T-helper 1 cell treated with Interleukin-12 subunit alpha and Interleukin-12 subunit beta and Interleukin-4 antibody, amounts not matched to agents 30 μg/mL and 1 μg/mL, for 36 hours (primary cell): ENCODE measurements around the gene EPN1.

Experiments
- H3K27ac Mint-ChIP-seq: one replicate; pipeline ENCODE4 v1.8.0; 2021; ENCODE audit warnings: mild to moderate bottlenecking, mixed read lengths
- H3K27me3 Mint-ChIP-seq: one replicate; pipeline ENCODE4 v1.8.0; 2021; ENCODE audit warnings: low read depth, mixed read lengths
- H3K36me3 Mint-ChIP-seq: one replicate; pipeline ENCODE4 v1.8.0; 2021; ENCODE audit warnings: low read depth, mixed read lengths
- H3K4me1 Mint-ChIP-seq: one replicate; pipeline ENCODE4 v1.8.0; 2021; ENCODE audit warnings: low read depth, mixed read lengths
- H3K4me3 Mint-ChIP-seq: one replicate; pipeline ENCODE4 v1.8.0; 2021; ENCODE audit warnings: mild to moderate bottlenecking, moderate library complexity, mixed read lengths
- H3K9me3 Mint-ChIP-seq: one replicate; pipeline ENCODE4 v1.8.0; 2021; ENCODE audit warnings: mixed read lengths

EPN1 gene

DNA sequence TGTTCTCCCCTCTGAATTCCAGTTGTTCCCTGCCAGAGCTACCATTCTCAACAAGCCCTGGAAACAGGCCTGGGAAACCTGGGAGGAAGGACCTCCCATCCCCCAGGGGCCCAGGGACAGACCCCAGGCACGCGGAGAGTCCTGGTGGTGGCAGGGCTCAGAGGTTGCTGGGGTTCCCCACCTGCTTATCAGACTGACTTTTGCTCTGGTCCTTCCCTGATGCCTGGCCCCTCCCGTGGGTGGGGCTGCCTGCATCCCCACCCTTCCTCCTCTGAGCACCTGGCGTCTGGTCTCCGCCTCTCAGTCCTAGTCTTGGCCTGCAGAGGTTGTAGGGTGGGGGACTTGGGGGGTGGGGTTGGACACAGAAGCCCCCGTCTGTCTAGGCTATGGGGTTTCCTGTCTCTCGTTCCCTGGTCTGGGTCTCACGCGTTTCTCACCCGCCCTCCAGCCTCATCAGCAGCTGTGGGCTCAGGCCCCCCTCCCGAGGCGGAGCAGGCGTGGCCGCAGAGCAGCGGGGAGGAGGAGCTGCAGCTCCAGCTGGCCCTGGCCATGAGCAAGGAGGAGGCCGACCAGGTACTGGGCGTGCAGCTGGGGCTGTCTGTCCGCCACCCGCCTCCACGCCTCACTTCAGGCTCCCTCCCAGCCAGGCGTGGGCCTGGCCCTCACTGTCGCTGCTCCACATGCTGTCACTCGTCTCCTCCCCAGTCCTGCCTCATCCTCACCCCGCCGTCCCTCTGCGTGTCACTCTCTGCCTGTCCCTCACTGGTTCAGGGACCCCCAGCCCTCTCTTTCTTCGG is 13.6 kb downstream of the EPN1 start:
- Mint-ChIP-seq H3K27ac (no peak overlapping the region), H3K27me3 (no peaks in the 10 kb centered on the region), H3K4me3 (no peak overlapping the region), H3K36me3 (peaks cover 10% of the 10 kb centered on the region), H3K9me3 (no peaks in the 10 kb centered on the region), H3K4me1 (peaks cover 2% of the 10 kb centered on the region)

DNA sequence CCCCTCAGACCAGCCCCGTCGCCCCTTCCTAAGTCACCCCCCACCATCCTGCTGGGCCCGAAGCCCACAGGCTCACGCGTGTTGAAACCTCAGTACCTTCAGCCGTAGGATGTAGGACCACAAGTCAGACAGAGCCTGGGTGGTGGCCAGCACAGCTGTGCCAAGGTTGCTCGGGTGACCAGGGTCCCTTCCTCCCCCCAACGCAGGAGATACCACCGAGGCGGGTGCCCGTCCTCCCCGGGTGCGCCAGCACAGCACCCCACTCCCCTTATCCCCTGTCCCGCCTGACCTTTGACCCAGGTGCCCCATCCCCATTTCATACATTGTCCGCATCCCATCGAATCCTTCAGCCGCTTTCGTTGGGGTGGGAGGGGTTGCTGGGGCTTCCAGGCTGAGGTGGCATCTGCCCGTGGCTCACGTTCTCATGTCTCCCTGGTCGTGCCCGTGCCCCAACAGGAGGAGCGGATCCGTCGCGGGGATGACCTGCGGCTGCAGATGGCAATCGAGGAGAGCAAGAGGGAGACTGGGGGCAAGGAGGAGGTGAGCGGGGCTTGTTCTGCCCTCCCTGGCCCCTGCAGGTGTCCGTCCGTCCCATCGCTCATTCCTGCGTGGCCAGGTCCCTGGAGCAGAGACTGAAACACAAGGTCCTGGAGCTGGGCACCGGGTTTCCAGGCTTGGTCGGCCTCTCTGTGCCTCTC is 14.5 kb downstream of the EPN1 start:
- H3K4me1 Mint-ChIP-seq = peaks cover 2% of the 10 kb centered on the region
- no peak overlapping the region for H3K27ac Mint-ChIP-seq
- H3K36me3 Mint-ChIP-seq = peaks cover 11% of the 10 kb centered on the region
- no peak overlapping the region for H3K4me3 Mint-ChIP-seq
- H3K27me3 Mint-ChIP-seq = no peaks in the 10 kb centered on the region
- no peaks in the 10 kb centered on the region for H3K9me3 Mint-ChIP-seq

DNA sequence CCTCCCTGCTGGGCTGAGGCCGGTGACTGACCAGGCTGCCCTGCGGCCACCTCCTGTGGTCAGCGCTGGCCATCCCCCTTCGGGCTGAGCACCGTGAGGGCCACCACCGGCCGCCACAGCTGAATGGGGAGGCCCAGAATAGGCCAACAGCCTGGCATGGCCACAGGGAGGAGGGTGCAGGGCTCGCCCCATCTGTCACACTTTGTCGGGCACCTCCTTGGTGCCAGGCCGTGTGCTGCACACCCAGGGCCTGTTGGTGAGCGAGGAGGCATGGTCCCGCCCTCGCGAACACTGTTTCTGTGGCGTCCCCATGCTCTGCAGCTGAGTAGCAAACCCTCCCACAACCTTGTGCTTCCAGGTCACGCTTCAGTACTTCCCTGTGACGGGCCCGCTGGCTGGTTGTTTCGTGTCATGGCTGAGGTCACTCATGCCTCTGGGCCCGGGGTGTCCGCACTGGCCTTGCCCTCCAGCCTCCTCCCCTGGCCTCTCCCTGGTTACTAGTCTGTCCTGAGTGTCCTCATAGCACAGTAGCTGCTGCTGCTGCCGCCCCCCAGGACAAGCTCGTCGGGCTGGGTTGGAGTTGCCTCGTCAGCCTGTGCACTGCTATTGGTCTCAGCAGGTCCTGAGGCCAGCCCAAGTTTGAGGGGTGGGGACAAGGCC is 15.2 kb downstream of the EPN1 start:
- H3K4me1 Mint-ChIP-seq = peaks cover 2% of the 10 kb centered on the region
- no peaks in the 10 kb centered on the region for H3K27me3 Mint-ChIP-seq
- H3K4me3 Mint-ChIP-seq = no peak overlapping the region
- no peak overlapping the region for H3K27ac Mint-ChIP-seq
- peaks cover 11% of the 10 kb centered on the region for H3K36me3 Mint-ChIP-seq
- H3K9me3 Mint-ChIP-seq = no peaks in the 10 kb centered on the region

DNA sequence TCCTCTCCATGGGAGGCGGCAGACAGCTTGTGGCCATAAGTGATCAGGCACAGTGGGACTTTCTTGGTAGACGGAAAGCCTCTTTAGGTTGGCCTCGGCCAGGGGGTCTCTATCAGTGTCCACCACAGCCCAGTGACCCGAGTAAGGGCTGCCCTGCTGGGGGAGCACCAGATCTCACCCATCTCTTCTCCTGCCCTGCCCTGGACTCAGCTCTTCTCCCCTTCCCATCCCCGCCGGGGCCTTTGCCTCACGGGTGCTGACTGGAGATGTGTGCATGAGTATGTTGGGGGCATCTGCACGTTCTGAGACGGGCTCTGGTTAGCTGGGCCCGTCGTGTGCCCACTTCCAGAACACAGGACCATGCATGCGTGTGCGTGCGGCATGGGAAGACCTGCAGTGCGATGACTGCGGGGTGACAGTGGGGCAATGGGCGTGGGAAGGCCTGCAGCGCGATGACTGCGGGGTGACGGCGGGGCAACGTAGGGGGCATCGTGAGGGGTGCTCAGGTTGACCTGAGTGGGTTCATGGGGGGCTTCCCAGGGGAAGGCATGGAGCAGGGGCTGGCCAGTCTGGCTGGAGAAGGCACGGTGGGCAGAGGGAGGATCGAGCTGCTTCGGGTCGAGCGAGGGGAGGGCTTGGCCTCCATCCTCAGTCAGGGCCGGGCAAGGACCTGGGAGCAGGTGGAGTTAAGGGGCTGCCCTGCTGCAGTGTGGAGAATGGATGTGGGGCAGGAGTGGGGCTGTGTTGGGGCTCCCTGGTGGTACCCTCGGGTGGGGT is 15.9 kb downstream of the EPN1 start:
- Mint-ChIP-seq H3K4me3 (no peak overlapping the region), H3K4me1 (peaks cover 2% of the 10 kb centered on the region), H3K27me3 (no peaks in the 10 kb centered on the region), H3K9me3 (no peaks in the 10 kb centered on the region), H3K36me3 (peaks cover 9% of the 10 kb centered on the region), H3K27ac (no peak overlapping the region)

DNA sequence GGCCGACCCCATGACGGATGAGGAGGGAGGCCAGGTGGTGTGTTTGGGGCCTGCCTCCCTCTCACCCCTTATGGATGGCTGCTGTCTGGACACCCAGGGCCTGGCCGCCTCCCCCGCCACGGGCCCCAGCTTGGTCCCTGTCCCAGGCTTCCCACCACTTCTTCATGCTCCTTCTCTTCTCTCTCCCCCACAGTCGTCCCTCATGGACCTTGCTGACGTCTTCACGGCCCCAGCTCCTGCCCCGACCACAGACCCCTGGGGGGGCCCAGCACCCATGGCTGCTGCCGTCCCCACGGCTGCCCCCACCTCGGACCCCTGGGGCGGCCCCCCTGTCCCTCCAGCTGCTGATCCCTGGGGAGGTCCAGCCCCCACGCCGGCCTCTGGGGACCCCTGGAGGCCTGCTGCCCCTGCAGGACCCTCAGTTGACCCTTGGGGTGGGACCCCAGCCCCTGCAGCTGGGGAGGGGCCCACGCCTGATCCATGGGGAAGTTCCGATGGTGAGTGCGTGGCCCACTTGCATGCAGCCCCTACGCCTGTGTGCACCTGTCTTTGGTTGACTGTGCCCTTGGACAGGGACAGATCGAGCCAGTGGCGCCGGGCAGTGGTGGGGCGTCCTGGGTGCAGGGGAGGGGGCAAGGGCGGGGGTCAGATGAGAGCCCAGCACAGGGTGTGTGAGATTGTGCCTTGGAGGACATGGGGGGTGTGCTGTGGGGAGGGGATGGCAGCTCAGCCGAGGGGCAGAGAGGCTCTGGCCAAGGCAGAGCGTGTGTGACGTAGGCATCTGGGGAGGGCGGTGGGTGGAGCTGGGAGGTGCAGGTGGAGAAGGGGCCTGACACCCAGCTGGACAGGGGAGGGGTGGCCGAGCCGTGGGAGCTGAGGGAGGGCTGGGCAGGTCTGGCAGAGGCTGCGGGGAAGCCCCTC is 16.8 kb downstream of the EPN1 start:
- Mint-ChIP-seq H3K27me3 (no peaks in the 10 kb centered on the region), H3K9me3 (no peaks in the 10 kb centered on the region), H3K4me3 (no peak overlapping the region), H3K4me1 (no peaks in the 10 kb centered on the region), H3K36me3 (peaks cover 8% of the 10 kb centered on the region), H3K27ac (no peak overlapping the region)

DNA sequence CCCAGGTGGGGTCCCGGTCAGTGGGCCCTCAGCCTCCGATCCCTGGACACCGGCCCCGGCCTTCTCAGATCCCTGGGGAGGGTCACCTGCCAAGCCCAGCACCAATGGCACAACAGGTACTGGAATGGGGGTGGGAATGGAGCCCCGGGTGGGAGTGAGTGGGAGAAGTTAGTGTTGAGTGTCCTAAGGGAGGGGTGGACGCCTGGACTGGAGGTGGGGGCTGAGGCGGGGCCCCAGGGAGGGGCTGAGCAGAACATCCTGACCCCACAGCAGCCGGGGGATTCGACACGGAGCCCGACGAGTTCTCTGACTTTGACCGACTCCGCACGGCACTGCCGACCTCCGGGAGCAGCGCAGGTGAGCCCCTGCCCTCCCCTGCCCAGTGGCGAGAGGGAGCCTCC is 17.7 kb downstream of the EPN1 start:
- no peak overlapping the region for H3K4me3 Mint-ChIP-seq
- no peaks in the 10 kb centered on the region for H3K27me3 Mint-ChIP-seq
- H3K27ac Mint-ChIP-seq = no peak overlapping the region
- no peaks in the 10 kb centered on the region for H3K9me3 Mint-ChIP-seq
- H3K4me1 Mint-ChIP-seq = no peaks in the 10 kb centered on the region
- peaks cover 10% of the 10 kb centered on the region for H3K36me3 Mint-ChIP-seq

DNA sequence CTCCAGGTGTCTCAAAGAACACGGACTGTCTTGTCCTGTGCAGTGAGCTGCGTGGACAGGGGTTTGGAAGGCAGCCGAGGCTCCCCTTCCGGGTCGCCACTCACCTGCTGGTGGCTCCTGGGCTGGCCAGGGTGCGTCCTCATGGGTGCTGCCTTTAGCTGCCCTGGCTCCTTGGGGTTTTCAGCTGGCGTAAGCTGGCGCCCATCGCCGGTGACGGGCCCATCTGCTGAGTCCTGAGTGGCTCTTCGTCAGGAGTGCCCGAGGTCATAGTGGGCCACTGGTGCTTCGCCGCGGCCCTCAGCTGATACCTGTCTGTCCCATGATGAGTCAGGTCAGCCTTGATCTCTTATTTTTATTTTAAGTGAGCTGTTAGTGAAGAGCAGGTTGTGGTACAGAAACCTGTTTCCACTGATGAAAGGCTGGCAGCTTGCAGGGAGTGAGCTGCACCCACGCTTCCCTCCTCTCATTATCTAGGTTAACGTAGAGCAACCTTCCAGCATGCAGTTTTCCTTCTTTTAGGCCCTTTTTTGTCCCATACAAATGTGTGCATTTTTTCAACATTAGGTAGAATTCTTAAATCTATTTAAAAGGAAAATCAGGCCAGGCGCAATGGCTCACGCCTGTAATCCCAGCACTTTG is 18.4 kb downstream of the EPN1 start:
- no peaks in the 10 kb centered on the region for H3K4me1 Mint-ChIP-seq
- no peak overlapping the region for H3K27ac Mint-ChIP-seq
- peaks cover 11% of the 10 kb centered on the region for H3K36me3 Mint-ChIP-seq
- H3K27me3 Mint-ChIP-seq = no peaks in the 10 kb centered on the region
- no peaks in the 10 kb centered on the region for H3K9me3 Mint-ChIP-seq
- H3K4me3 Mint-ChIP-seq = no peak overlapping the region

DNA sequence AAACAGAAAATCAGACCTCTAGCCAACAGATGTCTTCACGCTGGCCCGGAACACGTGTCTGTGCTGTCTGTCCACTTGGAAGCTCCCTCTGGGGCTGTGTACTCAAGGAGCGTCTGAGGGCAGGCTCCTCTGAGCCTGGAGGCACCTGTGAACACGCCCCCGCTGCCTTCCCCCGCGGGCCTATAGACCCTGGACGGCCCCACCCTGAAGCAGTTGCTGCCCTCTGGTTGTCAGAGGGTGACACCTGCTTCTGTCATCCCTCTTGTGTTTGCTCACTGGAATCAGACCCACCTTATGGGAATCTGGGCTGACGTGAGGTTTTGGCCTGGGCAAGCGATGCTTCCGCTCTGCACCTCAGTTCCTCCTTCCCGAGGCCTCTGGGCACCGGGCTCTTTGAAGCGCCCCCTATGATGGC is 19.2 kb downstream of the EPN1 start:
- H3K4me3 Mint-ChIP-seq = no peak overlapping the region
- H3K27ac Mint-ChIP-seq = no peak overlapping the region
- H3K36me3 Mint-ChIP-seq = peaks cover 11% of the 10 kb centered on the region
- H3K4me1 Mint-ChIP-seq = no peaks in the 10 kb centered on the region
- H3K9me3 Mint-ChIP-seq = no peaks in the 10 kb centered on the region
- no peaks in the 10 kb centered on the region for H3K27me3 Mint-ChIP-seq

DNA sequence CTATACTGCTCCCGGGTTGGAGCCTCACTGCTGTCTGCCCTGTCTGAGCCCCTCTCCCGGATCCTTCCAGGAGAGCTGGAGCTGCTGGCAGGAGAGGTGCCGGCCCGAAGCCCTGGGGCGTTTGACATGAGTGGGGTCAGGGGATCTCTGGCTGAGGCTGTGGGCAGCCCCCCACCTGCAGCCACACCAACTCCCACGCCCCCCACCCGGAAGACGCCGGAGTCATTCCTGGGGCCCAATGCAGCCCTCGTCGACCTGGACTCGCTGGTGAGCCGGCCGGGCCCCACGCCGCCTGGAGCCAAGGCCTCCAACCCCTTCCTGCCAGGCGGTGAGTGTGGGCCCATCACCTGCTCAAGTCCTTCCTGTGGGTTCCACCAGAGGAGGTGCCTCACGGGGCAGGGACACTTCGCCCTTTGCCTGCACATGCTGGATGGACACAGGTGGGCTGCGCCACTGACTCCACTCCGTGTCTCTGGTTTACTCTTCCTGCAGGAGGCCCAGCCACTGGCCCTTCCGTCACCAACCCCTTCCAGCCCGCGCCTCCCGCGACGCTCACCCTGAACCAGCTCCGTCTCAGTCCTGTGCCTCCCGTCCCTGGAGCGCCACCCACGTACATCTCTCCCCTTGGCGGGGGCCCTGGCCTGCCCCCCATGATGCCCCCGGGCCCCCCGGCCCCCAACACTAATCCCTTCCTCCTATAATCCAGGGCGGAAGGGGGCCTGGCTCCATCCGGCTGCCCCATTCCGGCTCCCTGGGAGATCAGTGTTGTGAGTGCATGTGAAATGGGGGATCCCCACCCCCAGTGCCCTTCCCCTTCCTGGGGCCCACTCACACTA is 19.8 kb downstream of the EPN1 start:
- Mint-ChIP-seq H3K9me3 (no peaks in the 10 kb centered on the region), H3K27ac (no peak overlapping the region), H3K4me3 (no peak overlapping the region), H3K36me3 (peaks cover 11% of the 10 kb centered on the region), H3K4me1 (no peaks in the 10 kb centered on the region), H3K27me3 (no peaks in the 10 kb centered on the region)

DNA sequence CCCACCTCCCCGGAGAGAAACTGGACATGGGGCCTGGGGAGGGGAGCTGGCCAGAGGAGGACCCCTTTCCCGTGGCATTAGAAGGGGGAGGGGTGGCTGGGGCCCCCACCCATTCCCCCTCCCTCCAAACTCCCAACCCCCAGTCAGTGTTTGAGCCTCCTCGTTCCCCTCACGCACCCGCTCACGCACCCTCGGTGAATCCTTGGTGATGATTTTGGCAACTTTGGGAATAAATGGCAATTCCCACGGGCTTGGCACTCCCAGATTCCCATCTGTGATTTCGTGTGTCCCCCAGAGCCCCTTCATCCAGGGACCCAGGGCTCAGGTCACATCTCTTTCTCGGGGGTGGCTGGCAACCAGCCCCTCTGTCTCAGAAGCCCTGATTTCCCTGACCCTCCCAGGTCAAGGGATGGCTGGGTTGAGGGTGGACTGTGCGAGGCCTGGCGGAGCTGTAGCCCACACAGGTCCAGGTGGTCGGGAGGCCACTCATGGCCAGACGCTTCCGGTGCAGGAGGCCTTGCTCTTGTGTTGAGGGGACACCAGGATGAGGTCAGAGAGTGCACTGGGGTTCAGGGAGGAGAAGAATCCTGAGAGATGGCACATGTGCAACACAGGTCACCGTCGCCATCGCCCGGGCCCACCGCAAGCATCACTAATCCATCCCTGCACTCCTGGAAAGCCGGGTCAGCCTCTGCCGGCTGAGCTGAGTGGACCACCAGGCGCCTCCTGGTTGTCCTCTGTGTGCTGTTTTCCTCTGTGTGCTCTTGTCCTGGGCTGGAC is 20.7 kb downstream of the EPN1 start:
- H3K4me3 Mint-ChIP-seq = no peak overlapping the region
- peaks cover 11% of the 10 kb centered on the region for H3K36me3 Mint-ChIP-seq
- no peaks in the 10 kb centered on the region for H3K9me3 Mint-ChIP-seq
- no peak overlapping the region for H3K27ac Mint-ChIP-seq
- H3K27me3 Mint-ChIP-seq = no peaks in the 10 kb centered on the region
- no peaks in the 10 kb centered on the region for H3K4me1 Mint-ChIP-seq

DNA sequence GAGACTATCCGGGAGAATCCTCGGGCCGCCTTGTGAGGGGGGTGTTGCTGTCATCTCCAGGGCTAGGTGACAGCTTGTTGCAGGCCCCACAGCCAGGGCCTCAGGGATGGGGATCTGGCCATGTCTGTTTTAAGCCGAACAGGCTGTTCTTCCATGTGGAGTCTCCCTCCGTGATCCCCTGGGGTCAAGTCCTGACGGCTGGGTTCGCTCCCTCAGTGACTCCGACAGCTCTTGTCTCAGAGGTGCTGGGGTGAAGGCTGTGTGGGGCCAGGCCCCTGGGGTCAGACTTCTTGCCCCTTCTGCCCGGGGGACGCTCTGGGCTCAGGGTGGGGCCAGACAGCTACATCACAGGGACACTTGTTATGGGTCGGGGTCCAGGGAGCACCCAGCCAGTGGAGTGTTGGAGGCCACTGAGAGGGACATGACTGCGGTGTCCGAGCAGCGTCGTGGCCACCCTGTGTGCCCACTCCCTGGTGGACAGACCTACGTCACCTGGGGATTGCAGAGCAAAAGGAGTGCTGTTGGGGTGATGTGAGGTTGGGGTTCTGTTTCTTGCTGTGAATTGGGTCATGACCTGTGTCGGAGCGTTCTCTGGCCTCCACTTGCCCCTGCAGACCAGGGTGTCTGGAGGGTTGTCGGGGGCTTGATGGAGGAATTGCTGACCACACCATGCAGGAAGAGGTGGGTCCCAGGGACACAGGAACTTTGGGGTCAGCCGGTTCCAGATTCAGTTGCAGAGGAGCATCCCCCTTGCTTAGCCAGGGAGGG is 21.5 kb downstream of the EPN1 start:
- H3K9me3 Mint-ChIP-seq = no peaks in the 10 kb centered on the region
- no peaks in the 10 kb centered on the region for H3K4me1 Mint-ChIP-seq
- no peak overlapping the region for H3K4me3 Mint-ChIP-seq
- H3K27ac Mint-ChIP-seq = no peak overlapping the region
- no peaks in the 10 kb centered on the region for H3K27me3 Mint-ChIP-seq
- peaks cover 11% of the 10 kb centered on the region for H3K36me3 Mint-ChIP-seq

DNA sequence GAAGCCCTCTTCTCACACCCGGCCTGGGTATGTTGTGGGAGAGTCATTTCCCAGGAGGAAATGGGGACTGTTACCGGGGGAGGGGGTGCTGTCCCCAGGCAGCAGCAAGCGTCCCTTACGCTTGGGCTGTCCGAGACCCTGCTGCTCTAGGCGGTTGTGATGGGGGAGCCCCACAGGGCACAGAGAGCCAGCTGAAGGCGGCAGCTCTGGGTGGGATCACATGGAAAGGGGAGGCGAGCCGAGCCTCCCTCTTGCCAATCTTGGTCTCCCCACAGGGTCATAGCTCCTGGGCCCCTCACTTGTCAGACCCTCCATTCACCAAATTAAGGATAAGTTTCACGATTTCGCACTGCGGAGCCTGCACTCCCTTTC is 22.0 kb downstream of the EPN1 start:
- Mint-ChIP-seq H3K27me3 (no peaks in the 10 kb centered on the region), H3K4me3 (no peak overlapping the region), H3K4me1 (no peaks in the 10 kb centered on the region), H3K36me3 (peaks cover 11% of the 10 kb centered on the region), H3K9me3 (no peaks in the 10 kb centered on the region), H3K27ac (no peak overlapping the region)
